ENCODE results near the gene SIRT6.
"Not testable (repeated sequence)": the region's sequence is repeated elsewhere in the genome, so short reads cannot be mapped to it uniquely, and the experiment has no call there.

Gene SIRT6

GRCh38 chr19:4194353-4194752 is 12.0 kb upstream of the SIRT6 start:
- TF ChIP-seq, protein P1, sequence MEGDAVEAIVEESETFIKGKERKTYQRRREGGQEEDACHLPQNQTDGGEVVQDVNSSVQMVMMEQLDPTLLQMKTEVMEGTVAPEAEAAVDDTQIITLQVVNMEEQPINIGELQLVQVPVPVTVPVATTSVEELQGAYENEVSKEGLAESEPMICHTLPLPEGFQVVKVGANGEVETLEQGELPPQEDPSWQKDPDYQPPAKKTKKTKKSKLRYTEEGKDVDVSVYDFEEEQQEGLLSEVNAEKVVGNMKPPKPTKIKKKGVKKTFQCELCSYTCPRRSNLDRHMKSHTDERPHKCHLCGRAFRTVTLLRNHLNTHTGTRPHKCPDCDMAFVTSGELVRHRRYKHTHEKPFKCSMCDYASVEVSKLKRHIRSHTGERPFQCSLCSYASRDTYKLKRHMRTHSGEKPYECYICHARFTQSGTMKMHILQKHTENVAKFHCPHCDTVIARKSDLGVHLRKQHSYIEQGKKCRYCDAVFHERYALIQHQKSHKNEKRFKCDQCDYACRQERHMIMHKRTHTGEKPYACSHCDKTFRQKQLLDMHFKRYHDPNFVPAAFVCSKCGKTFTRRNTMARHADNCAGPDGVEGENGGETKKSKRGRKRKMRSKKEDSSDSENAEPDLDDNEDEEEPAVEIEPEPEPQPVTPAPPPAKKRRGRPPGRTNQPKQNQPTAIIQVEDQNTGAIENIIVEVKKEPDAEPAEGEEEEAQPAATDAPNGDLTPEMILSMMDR (IDR thresholded peaks at IDR 0.05; ENCODE audit: low read depth, low read length, missing control alignments): no peak
- H3K4me3 ChIP-seq (ENCODE audit: low read depth, low read length): no peak overlapping the region
- in situ Hi-C loops (cut with HindIII; ENCODE audit: low sequenced_read_pairs): no loop called here
- DNase-seq (ENCODE audit: low read depth): no peak

DNA sequence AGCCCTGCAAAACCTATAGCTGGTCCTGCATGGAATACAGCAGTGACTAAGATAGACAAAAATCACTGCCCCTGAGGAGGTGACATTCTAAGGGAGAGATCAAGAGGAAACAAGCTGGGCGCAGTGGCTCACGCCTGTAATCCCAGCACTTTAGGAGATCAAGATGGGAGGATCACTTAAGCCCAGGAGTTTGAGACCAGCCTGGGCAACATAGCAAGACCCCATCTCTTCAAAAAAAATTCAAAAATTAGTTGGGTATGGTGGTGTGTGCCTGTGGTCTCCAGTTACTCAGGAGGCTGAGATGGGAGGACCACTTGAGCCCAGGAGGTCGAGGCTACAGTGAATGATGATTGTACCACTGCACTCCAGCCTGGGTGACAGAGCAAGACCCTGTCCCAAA is 10.2 kb upstream of the SIRT6 start:
- in situ Hi-C loops (cut with HindIII; ENCODE audit: low sequenced_read_pairs); H3K4me3 ChIP-seq (ENCODE audit: low read depth, low read length); DNase-seq (ENCODE audit: low read depth): not testable (repeated sequence)

- TF ChIP-seq, protein P1 (IDR thresholded peaks at IDR 0.05; ENCODE audit: low read depth, low read length, missing control alignments): no peak
- DNase-seq (ENCODE audit: low read depth): no peak
- in situ Hi-C loops (cut with HindIII; ENCODE audit: low sequenced_read_pairs): no loop called here
- no peak overlapping the region for H3K4me3 ChIP-seq (ENCODE audit: low read depth, low read length)
Measured at GRCh38 chr19:4189641-4190040, 7.3 kb upstream of the SIRT6 start.

GRCh38 chr19:4187313-4188122 is 5.2 kb upstream of the SIRT6 start:
- TF ChIP-seq, protein P1 (IDR thresholded peaks at IDR 0.05; ENCODE audit: low read depth, low read length, missing control alignments): no peak
- no peak for DNase-seq (ENCODE audit: low read depth)
- in situ Hi-C loops (cut with HindIII; ENCODE audit: low sequenced_read_pairs): no loop called here
- H3K4me3 ChIP-seq (ENCODE audit: low read depth, low read length): no peak overlapping the region

- DNase-seq (ENCODE audit: low read depth): peak; percentile 23
- no peak overlapping the region for H3K4me3 ChIP-seq (ENCODE audit: low read depth, low read length)
- in situ Hi-C loops (cut with HindIII; ENCODE audit: low sequenced_read_pairs): no loop called here
- TF ChIP-seq, protein P1 (IDR thresholded peaks at IDR 0.05; ENCODE audit: low read depth, low read length, missing control alignments): peak; percentile 89
Measured at GRCh38 chr19:4186087-4186993, 4.0 kb upstream of the SIRT6 start.

- no peak overlapping the region for H3K4me3 ChIP-seq (ENCODE audit: low read depth, low read length)
- TF ChIP-seq, protein P1 (IDR thresholded peaks at IDR 0.05; ENCODE audit: low read depth, low read length, missing control alignments): no peak
- DNase-seq (ENCODE audit: low read depth): no peak
- in situ Hi-C loops (cut with HindIII; ENCODE audit: low sequenced_read_pairs): no loop called here
Measured at GRCh38 chr19:4185413-4186086, 3.2 kb upstream of the SIRT6 start.
